ENCODE measurements around the gene MTFR2. TPM values are rescaled to one million over a fixed set of nuclear protein-coding genes. Genes with fewer than 3 reads are reported as not detected.

Gene MTFR2
- total and polyA plus RNA-seq, 2 of the 13 experiments (the other 11 are each of a cell fraction or from before 2014, with no cell fraction given) = 6.7 to 10.7 TPM

- TF ChIP-seq ZNF574 (CRISPR knock-in tag; IDR thresholded peaks at IDR 0.05) (peak; percentile 81; the same call in 1 of the 2 replicates), ZC3H13 (CRISPR knock-in tag; IDR thresholded peaks at IDR 0.05) (no peak), ZNF280D (CRISPR knock-in tag; IDR thresholded peaks at IDR 0.05) (peak; percentile 89), ZNF891 (CRISPR knock-in tag; IDR thresholded peaks at IDR 0.05) (no peak), SYNCRIP (IDR thresholded peaks at IDR 0.05; ENCODE audit: insufficient read depth, low read depth, low read length) (no peak), ZSCAN31 (CRISPR knock-in tag; IDR thresholded peaks at IDR 0.05; ENCODE audit: low read depth) (peak; percentile 91), ZNF550 (CRISPR knock-in tag; IDR thresholded peaks at IDR 0.05; ENCODE audit: borderline replicate concordance) (no peak; the same call in 1 of the 2 replicates), NFYC (CRISPR knock-in tag; IDR thresholded peaks at IDR 0.05) (peak; percentile 100)
- TF ChIP-seq, protein P1, sequence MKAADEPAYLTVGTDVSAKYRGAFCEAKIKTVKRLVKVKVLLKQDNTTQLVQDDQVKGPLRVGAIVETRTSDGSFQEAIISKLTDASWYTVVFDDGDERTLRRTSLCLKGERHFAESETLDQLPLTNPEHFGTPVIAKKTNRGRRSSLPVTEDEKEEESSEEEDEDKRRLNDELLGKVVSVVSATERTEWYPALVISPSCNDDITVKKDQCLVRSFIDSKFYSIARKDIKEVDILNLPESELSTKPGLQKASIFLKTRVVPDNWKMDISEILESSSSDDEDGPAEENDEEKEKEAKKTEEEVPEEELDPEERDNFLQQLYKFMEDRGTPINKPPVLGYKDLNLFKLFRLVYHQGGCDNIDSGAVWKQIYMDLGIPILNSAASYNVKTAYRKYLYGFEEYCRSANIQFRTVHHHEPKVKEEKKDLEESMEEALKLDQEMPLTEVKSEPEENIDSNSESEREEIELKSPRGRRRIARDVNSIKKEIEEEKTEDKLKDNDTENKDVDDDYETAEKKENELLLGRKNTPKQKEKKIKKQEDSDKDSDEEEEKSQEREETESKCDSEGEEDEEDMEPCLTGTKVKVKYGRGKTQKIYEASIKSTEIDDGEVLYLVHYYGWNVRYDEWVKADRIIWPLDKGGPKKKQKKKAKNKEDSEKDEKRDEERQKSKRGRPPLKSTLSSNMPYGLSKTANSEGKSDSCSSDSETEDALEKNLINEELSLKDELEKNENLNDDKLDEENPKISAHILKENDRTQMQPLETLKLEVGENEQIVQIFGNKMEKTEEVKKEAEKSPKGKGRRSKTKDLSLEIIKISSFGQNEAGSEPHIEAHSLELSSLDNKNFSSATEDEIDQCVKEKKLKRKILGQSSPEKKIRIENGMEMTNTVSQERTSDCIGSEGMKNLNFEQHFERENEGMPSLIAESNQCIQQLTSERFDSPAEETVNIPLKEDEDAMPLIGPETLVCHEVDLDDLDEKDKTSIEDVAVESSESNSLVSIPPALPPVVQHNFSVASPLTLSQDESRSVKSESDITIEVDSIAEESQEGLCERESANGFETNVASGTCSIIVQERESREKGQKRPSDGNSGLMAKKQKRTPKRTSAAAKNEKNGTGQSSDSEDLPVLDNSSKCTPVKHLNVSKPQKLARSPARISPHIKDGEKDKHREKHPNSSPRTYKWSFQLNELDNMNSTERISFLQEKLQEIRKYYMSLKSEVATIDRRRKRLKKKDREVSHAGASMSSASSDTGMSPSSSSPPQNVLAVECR (CRISPR knock-in tag; IDR thresholded peaks at IDR 0.05; ENCODE audit: borderline replicate concordance) = peak; percentile 100
- TF ChIP-seq, protein P2, sequence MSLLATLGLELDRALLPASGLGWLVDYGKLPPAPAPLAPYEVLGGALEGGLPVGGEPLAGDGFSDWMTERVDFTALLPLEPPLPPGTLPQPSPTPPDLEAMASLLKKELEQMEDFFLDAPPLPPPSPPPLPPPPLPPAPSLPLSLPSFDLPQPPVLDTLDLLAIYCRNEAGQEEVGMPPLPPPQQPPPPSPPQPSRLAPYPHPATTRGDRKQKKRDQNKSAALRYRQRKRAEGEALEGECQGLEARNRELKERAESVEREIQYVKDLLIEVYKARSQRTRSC (CRISPR knock-in tag; IDR thresholded peaks at IDR 0.05; ENCODE audit: low read depth) = no peak
- TF ChIP-seq, protein P3, sequence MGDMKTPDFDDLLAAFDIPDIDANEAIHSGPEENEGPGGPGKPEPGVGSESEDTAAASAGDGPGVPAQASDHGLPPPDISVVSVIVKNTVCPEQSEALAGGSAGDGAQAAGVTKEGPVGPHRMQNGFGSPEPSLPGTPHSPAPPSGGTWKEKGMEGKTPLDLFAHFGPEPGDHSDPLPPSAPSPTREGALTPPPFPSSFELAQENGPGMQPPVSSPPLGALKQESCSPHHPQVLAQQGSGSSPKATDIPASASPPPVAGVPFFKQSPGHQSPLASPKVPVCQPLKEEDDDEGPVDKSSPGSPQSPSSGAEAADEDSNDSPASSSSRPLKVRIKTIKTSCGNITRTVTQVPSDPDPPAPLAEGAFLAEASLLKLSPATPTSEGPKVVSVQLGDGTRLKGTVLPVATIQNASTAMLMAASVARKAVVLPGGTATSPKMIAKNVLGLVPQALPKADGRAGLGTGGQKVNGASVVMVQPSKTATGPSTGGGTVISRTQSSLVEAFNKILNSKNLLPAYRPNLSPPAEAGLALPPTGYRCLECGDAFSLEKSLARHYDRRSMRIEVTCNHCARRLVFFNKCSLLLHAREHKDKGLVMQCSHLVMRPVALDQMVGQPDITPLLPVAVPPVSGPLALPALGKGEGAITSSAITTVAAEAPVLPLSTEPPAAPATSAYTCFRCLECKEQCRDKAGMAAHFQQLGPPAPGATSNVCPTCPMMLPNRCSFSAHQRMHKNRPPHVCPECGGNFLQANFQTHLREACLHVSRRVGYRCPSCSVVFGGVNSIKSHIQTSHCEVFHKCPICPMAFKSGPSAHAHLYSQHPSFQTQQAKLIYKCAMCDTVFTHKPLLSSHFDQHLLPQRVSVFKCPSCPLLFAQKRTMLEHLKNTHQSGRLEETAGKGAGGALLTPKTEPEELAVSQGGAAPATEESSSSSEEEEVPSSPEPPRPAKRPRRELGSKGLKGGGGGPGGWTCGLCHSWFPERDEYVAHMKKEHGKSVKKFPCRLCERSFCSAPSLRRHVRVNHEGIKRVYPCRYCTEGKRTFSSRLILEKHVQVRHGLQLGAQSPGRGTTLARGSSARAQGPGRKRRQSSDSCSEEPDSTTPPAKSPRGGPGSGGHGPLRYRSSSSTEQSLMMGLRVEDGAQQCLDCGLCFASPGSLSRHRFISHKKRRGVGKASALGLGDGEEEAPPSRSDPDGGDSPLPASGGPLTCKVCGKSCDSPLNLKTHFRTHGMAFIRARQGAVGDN (CRISPR knock-in tag; IDR thresholded peaks at IDR 0.05) = peak; percentile 87
Observed at GRCh38 chr6:136249811-136250685, at the start of gene MTFR2 (continued).

Data from HepG2 (cell line).